ENCODE data around the gene RANGRF.

- TF ChIP-seq EZH2 (IDR thresholded peaks at IDR 0.05) (no peak), POLR2AphosphoS5 (IDR thresholded peaks at IDR 0.05; ENCODE audit: borderline replicate concordance, low read depth, low read length) (no peak)
These were observed 6.4 kb downstream of the RANGRF start for GRCh38 chr17:8294814-8295316.

Data from SK-N-MC (cell line).